K562 (cell line): ENCODE results near the gene TLE4. TPM values are rescaled to one million over a fixed set of nuclear protein-coding genes. Genes with fewer than 3 reads are reported as not detected.

ENCODE experiments used
- ATAC-seq: fragments of 200-7000 bp; cut with Tn5 transposase; 3 replicates; pipeline ENCODE4 v1.9.1; 2020; ENCODE audit warnings: moderate library complexity
- BruUV-seq: library from RNA; stranded (reverse); fragments of 400-500 nt; replicated peaks from 2 replicates; lab custom pipeline; 2021; lab: Mats Ljungman, UMichigan
- CTCF ChIA-PET: fragments of 300-600 bp; formaldehyde crosslinking; extraction: SDS; loops from one replicate; lab custom pipeline; 2021; ENCODE audit warnings: low intra/inter-chr PET ratio; lab: Yijun Ruan, JAX
- POLR2A ChIA-PET: fragments of 300-600, 350-650 bp; sonication (Branson Sonifier 250); formaldehyde crosslinking; extraction: SDS; loops from one replicate; lab custom pipeline; 2021; ENCODE audit warnings: antibody characterized with exemption, inconsistent platforms; lab: Yijun Ruan, JAX
- DNase-seq, 4 experiments: peaks; one replicate each; pipeline versions ENCODE4 v3.0.0 to v3.0.0-alpha.2; 2011 to 2018; ENCODE audit warnings: low spot score in 3 of 4, mixed read lengths in 3 of 4; ENCODE audit errors: extremely low read depth in 1 of 4
- FAIRE-seq: peaks from 2 replicates; lab custom pipeline; 2011; peaks lifted over from hg19 to GRCh38; lab: Jason Lieb, UNC
- H2AFZ ChIP-seq: 2 replicates; pipeline ENCODE4 v1.6.0; 2011; ENCODE audit warnings: low read depth, low read length, control low read depth, inconsistent platforms
- H3K27ac ChIP-seq: fragments of 200-600 bp; 3 replicates; pipeline ENCODE4 v1.8.0; 2011; ENCODE audit warnings: low read depth, mild to moderate bottlenecking, control low read depth, inconsistent platforms, low read length, moderate library complexity, mixed read lengths; ENCODE audit errors: extremely low read depth
- H3K27me3 ChIP-seq, 2 experiments: fragments of 300-600 bp in 1 of 2; 2 replicates in 1 of 2; 3 replicates in 1 of 2; pipeline versions ENCODE4 v1.6.0 to v1.8.0; 2011; ENCODE audit warnings: inconsistent platforms in 2 of 2, low read length in 2 of 2, mild to moderate bottlenecking in 1 of 2, mixed read lengths in 1 of 2, moderate library complexity in 1 of 2; ENCODE audit not compliant: control insufficient read depth in 2 of 2, insufficient read depth in 2 of 2
- H3K36me3 ChIP-seq: fragments of 300-600 bp; 3 replicates; pipeline ENCODE4 v1.8.0; 2011; ENCODE audit warnings: mild to moderate bottlenecking, low read length, inconsistent platforms; ENCODE audit not compliant: control insufficient read depth, insufficient read depth
- H3K4me1 ChIP-seq, 2 experiments: fragments of 200-600 bp in 1 of 2; replicated peaks in 1 of 2; 2 replicates in 1 of 2; 3 replicates in 1 of 2; pipeline versions ENCODE4 v1.5.1 to v1.8.0; 2011; ENCODE audit warnings: inconsistent platforms in 2 of 2, low read length in 2 of 2, mild to moderate bottlenecking in 1 of 2, mixed read lengths in 1 of 2, moderate library complexity in 1 of 2; ENCODE audit not compliant: control insufficient read depth in 2 of 2, insufficient read depth in 2 of 2
- H3K4me2 ChIP-seq: 2 replicates; pipeline ENCODE4 v1.6.1; 2011; ENCODE audit warnings: low read length, control low read depth, inconsistent platforms, mixed read lengths; ENCODE audit not compliant: insufficient read depth
- H3K4me3 ChIP-seq: fragments of 200-600 bp; sonication (generic), shearing (Covaris generic); 2 replicates; pipeline ENCODE4 v1.5.1; 2016; ENCODE audit warnings: control low read depth, inconsistent platforms
- H3K79me2 ChIP-seq: fragments of 200-600 bp; 3 replicates; pipeline ENCODE4 v1.8.0; 2011; ENCODE audit warnings: low read length, inconsistent platforms; ENCODE audit not compliant: control insufficient read depth, insufficient read depth
- H3K9ac ChIP-seq, 2 experiments: 2 replicates each; pipeline versions ENCODE4 v1.6.0 to v1.6.1; 2011; ENCODE audit warnings: low read depth in 2 of 2, low read length in 2 of 2, control low read depth in 1 of 2, inconsistent platforms in 1 of 2, mild to moderate bottlenecking in 1 of 2, mixed read lengths in 1 of 2; ENCODE audit not compliant: insufficient read depth in 1 of 2
- H3K9me1 ChIP-seq: one replicate; pipeline ENCODE4 v1.6.0; 2011; ENCODE audit warnings: inconsistent platforms, mild to moderate bottlenecking, low read length, moderate library complexity; ENCODE audit not compliant: control insufficient read depth, insufficient read depth
- H3K9me3 ChIP-seq: replicated peaks from 2 replicates; pipeline ENCODE4 v1.5.1; 2011; ENCODE audit warnings: low read depth, low read length, inconsistent platforms; ENCODE audit not compliant: control insufficient read depth, insufficient read depth
- H4K20me1 ChIP-seq: replicated peaks from 2 replicates; pipeline ENCODE4 v1.6.1; 2011; ENCODE audit warnings: low read length, inconsistent platforms, mixed read lengths; ENCODE audit not compliant: control insufficient read depth, insufficient read depth
- ZNF146 ChIP-seq: IDR thresholded peaks from one replicate; pipeline ENCODE4 v1.6.1; 2018; ENCODE audit warnings: missing compliant biosample characterization; ENCODE audit not compliant: unreplicated experiment
- WGBS: fragments of 100-300 bp; shearing (Covaris generic); methylation state at CpG from one replicate; pipeline ENCODE4 v1.1.6; 2016; ENCODE audit warnings: low coverage, mixed read lengths; ENCODE audit not compliant: insufficient coverage; ENCODE audit errors: missing lambda C conversion rate; 5-methylcytosine and 5-hydroxymethylcytosine counted together
- in situ Hi-C: fragments of 300-500 bp; cut with MboI; formaldehyde crosslinking; loops from 4 replicates; pipeline ENCODE4 v1.15.0; 2018; ENCODE audit warnings: inconsistent platforms, mixed read lengths
- intact Hi-C: fragments of 100-400 bp; cut with micrococcal nuclease; formaldehyde crosslinking; loops from 2 replicates; pipeline ENCODE4 v1.14.2; 2022
- polyA plus RNA-seq, 8 experiments: library from polyadenylated mRNA; depleted of rRNA in 4 of 8; stranded (reverse) in 5 of 8; unstranded in 3 of 8; fragments of >200 nt; fragmentation: Nextera tagmentation in 2 of 8; fragmentation: Illumina TruSeq in 1 of 8; extraction: Ambion mirVana in 2 of 8; extraction: Trizol in 1 of 8; gene quantifications; 2 replicates each; pipeline versions ENCODE4 v1.2.1 to v1.2.3, GENCODE V29; 2011 to 2014; ENCODE audit warnings: inconsistent platforms in 1 of 8, missing spikeins in 1 of 8
- total RNA-seq, 7 experiments: library from RNA; depleted of rRNA in 6 of 7; stranded (reverse); fragments of >200 nt in 6 of 7; fragmentation: Illumina TruSeq in 2 of 7; extraction: Trizol in 2 of 7; gene quantifications; 2 replicates each; pipeline versions ENCODE4 v1.2.1 to v1.2.3, GENCODE V29; 2011 to 2021; ENCODE audit warnings: low replicate concordance in 1 of 7
- TF ChIP-seq, protein P1 (sequence below): fragments of 250-450 bp; sonication (Bioruptor Pico); IDR thresholded peaks from 2 replicates; pipeline ENCODE4 v1.8.0; 2022; ENCODE audit warnings: inconsistent platforms
- TF ChIP-seq, protein P2 (sequence below): fragments of 450-650 bp; IDR thresholded peaks from 2 replicates; pipeline ENCODE4 v1.6.1; 2016; ENCODE audit warnings: mild to moderate bottlenecking, moderate library complexity

The TLE4 gene
- total and polyA plus RNA-seq, 9 of the 15 experiments (the other 6 are each of a cell fraction or from before 2014, with no cell fraction given): 1.1 to 8.8 (median 5.7) TPM

DNA sequence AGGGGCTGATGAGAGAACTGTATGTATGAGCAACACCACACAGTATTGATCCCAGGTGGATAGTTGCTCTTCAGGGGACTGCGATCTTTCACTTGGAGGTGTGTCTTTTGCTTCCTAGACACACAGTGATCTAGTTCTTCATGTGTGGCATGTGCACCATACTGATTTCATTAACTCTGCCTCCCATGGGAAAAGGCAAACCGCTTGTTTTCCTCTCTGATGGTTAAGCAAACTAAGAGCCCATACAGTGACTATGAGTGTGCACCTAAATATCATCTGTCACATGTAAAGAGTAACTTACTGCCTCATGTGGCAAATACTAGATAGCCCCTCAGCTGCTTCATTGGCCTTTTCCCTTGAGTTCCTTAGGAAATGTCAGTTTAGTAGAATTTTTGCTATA lies 147.3 kb downstream of the TLE4 start (continued):
- TF ChIP-seq, protein P1, sequence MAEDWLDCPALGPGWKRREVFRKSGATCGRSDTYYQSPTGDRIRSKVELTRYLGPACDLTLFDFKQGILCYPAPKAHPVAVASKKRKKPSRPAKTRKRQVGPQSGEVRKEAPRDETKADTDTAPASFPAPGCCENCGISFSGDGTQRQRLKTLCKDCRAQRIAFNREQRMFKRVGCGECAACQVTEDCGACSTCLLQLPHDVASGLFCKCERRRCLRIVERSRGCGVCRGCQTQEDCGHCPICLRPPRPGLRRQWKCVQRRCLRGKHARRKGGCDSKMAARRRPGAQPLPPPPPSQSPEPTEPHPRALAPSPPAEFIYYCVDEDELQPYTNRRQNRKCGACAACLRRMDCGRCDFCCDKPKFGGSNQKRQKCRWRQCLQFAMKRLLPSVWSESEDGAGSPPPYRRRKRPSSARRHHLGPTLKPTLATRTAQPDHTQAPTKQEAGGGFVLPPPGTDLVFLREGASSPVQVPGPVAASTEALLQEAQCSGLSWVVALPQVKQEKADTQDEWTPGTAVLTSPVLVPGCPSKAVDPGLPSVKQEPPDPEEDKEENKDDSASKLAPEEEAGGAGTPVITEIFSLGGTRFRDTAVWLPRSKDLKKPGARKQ (CRISPR knock-in tag): no peak

DNA sequence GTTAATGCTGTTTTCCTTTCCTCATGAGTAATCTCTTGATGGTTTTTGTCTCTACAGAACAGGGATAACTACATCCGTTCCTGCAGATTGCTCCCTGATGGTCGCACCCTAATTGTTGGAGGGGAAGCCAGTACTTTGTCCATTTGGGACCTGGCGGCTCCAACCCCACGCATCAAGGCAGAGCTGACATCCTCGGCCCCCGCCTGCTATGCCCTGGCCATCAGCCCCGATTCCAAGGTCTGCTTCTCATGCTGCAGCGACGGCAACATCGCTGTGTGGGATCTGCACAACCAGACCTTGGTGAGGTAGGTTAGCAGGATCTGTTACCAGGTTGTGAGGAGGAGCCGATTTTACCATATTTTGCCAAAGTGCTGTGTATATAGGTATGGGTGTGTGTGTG lies 148.2 kb downstream of the TLE4 start:
- no peak overlapping the region for H3K27ac ChIP-seq
- H3K36me3 ChIP-seq: no peaks in the 10 kb centered on the region
- H3K4me1 ChIP-seq: no peaks in the 10 kb centered on the region
- no peak overlapping the region for H3K4me2 ChIP-seq
- no peaks in the 10 kb centered on the region for H3K9me3 ChIP-seq
- TF ChIP-seq ZNF146 (CRISPR knock-in tag): no peak
- TF ChIP-seq, protein P2, sequence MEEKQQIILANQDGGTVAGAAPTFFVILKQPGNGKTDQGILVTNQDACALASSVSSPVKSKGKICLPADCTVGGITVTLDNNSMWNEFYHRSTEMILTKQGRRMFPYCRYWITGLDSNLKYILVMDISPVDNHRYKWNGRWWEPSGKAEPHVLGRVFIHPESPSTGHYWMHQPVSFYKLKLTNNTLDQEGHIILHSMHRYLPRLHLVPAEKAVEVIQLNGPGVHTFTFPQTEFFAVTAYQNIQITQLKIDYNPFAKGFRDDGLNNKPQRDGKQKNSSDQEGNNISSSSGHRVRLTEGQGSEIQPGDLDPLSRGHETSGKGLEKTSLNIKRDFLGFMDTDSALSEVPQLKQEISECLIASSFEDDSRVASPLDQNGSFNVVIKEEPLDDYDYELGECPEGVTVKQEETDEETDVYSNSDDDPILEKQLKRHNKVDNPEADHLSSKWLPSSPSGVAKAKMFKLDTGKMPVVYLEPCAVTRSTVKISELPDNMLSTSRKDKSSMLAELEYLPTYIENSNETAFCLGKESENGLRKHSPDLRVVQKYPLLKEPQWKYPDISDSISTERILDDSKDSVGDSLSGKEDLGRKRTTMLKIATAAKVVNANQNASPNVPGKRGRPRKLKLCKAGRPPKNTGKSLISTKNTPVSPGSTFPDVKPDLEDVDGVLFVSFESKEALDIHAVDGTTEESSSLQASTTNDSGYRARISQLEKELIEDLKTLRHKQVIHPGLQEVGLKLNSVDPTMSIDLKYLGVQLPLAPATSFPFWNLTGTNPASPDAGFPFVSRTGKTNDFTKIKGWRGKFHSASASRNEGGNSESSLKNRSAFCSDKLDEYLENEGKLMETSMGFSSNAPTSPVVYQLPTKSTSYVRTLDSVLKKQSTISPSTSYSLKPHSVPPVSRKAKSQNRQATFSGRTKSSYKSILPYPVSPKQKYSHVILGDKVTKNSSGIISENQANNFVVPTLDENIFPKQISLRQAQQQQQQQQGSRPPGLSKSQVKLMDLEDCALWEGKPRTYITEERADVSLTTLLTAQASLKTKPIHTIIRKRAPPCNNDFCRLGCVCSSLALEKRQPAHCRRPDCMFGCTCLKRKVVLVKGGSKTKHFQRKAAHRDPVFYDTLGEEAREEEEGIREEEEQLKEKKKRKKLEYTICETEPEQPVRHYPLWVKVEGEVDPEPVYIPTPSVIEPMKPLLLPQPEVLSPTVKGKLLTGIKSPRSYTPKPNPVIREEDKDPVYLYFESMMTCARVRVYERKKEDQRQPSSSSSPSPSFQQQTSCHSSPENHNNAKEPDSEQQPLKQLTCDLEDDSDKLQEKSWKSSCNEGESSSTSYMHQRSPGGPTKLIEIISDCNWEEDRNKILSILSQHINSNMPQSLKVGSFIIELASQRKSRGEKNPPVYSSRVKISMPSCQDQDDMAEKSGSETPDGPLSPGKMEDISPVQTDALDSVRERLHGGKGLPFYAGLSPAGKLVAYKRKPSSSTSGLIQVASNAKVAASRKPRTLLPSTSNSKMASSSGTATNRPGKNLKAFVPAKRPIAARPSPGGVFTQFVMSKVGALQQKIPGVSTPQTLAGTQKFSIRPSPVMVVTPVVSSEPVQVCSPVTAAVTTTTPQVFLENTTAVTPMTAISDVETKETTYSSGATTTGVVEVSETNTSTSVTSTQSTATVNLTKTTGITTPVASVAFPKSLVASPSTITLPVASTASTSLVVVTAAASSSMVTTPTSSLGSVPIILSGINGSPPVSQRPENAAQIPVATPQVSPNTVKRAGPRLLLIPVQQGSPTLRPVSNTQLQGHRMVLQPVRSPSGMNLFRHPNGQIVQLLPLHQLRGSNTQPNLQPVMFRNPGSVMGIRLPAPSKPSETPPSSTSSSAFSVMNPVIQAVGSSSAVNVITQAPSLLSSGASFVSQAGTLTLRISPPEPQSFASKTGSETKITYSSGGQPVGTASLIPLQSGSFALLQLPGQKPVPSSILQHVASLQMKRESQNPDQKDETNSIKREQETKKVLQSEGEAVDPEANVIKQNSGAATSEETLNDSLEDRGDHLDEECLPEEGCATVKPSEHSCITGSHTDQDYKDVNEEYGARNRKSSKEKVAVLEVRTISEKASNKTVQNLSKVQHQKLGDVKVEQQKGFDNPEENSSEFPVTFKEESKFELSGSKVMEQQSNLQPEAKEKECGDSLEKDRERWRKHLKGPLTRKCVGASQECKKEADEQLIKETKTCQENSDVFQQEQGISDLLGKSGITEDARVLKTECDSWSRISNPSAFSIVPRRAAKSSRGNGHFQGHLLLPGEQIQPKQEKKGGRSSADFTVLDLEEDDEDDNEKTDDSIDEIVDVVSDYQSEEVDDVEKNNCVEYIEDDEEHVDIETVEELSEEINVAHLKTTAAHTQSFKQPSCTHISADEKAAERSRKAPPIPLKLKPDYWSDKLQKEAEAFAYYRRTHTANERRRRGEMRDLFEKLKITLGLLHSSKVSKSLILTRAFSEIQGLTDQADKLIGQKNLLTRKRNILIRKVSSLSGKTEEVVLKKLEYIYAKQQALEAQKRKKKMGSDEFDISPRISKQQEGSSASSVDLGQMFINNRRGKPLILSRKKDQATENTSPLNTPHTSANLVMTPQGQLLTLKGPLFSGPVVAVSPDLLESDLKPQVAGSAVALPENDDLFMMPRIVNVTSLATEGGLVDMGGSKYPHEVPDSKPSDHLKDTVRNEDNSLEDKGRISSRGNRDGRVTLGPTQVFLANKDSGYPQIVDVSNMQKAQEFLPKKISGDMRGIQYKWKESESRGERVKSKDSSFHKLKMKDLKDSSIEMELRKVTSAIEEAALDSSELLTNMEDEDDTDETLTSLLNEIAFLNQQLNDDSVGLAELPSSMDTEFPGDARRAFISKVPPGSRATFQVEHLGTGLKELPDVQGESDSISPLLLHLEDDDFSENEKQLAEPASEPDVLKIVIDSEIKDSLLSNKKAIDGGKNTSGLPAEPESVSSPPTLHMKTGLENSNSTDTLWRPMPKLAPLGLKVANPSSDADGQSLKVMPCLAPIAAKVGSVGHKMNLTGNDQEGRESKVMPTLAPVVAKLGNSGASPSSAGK: no peak
- no TSS peak for BruUV-seq
- H3K27me3 ChIP-seq: no peaks in the 10 kb centered on the region
- DNase-seq (no peak), ATAC-seq (no peak), FAIRE-seq (no peak)
- ChIA-PET POLR2A (no interaction called here), CTCF (no interaction called here)
- no peaks in the 10 kb centered on the region for H3K79me2 ChIP-seq
- H3K9me1 ChIP-seq: no peaks in the 10 kb centered on the region
- no peaks in the 10 kb centered on the region for H4K20me1 ChIP-seq
- intact Hi-C loops: no loop called here
- H3K4me3 ChIP-seq: no peak overlapping the region
- no peak overlapping the region for H2AFZ ChIP-seq
- H3K9ac ChIP-seq: no peak overlapping the region
- in situ Hi-C loops: no loop called here
- WGBS: 28% methylated on average over 7 of the region's 11 CpGs
